GM19238 (cell line): ENCODE measurements around the gene AQP5.
A peak's percentile ranks its signal among the peaks of the same experiment; 100 is the strongest.

Experiments
- DNase-seq: peaks from one replicate; pipeline ENCODE4 v3.0.0; 2011; ENCODE audit warnings: low spot score; ENCODE audit not compliant: insufficient read length

AQP5 gene

DNA sequence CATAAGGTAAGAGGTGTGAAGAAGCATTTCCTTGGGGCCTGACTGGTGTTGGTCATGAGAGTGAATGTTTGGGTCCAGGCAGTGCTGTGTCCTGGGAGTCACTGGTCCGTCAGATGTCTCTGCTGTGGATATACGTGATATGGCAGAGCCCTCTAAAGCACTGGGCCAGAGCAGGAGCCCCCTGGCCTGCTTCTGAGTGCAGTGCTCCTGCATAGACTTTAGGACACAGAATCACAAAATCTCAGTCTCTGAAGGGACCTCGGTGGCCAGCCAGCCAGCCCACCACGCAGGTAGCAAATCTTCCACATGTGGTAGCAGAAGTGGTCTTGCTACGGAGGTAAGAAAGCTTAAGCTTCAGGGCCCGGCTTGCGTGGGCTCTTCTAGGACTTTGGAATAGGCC lies 29.6 kb upstream of the AQP5 start:
- DNase-seq, result no peak

DNA sequence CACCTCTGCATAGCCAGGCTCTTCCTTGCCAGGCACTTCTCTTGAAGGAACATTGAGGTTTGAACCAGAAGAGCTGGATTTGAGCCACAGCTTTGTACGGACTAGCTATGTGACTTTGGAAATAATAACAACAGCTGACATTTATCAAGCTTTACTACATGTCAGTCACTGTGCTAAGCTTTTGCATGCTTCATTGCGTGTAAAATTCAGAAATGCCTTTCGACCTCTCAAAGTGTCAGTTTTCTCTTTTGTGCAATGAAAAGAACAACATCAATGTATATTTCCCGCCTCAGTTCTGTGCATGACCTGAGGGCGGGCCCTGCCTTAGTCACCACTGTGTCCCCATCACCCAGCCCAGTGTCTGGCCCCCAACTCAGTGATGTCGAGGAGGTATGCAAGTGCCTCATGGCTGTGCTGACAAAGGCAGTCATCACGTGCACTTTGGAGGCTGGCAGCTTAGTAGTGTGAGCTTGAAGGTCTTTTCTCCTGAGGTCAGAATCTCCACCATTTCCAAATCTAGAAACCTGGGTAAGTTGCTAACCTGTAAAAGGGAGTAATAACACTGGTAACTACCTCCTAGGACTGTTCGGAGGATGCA lies 29.0 kb upstream of the AQP5 start:
- DNase-seq, result no peak

GRCh38 chr12:49933796-49934195 lies 27.9 kb upstream of the AQP5 start:
- no peak for DNase-seq

DNA sequence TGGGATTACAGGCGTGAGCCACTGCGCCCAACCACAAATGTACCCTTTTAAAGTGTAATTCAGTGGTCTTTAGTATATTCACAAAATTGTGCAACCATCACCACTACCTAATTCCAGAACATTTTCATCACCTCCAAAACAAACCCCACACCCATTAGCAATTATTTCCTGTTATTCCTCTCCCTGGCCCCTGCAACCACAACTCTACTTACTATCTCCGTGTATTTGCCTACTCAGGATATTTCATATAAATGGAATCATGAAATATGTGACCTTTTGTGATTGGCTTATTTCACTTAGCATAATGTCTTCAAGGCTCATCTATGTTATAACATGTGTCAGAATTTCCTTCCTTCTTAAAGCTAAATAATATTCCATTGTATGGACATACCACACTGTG lies 27.2 kb upstream of the AQP5 start:
- no peak for DNase-seq

DNA sequence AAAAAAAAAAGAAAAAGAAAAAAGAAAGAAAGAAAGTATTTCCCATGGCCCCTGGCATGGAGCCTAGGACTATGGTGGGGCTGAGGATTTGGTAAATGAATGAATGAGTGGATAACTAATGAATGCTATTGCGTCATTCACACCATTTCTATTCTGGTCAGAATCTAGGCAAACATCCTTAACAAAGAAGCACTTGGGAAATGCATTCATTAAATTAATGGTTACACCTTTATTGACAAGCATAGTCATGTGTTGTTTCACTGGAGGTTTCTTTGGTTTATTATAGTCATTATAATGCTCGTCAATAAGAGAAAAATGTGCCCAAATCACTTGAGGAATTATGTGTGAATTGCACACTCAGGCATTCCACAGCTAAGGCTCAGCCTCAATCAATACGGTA lies 24.7 kb upstream of the AQP5 start:
- DNase-seq, result no peak

DNA sequence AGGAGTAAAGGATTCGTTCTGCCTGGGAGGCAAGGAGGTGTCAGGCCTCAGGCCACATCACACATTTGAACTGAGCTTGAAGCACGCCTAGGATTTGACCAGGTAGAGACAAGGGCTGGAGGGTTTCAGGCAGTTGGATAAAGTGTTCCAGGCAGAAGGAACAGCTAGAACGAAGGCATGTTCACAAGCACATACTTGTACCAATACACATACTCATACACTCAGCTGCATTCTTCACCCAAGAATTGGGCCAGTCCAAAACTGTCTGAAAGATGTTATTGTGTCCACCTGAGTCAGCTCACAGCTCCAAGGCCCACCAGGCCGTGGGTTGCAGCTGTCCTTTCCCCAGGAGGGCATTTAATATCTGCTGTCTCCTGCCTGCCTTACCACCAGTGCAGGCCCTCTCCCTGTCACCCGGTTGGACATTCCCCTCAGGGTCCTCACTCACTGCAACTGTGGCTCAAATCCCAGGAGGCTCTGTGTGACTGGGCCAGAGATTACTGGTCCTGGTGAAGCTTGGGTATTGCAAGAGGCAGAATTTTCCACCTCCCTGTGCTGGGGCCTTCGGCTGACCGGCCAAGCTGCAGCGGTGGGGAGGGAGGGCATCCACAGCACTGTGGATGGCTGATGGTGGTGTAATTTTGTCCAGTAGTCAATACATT lies 23.9 kb upstream of the AQP5 start:
- no peak for DNase-seq

DNA sequence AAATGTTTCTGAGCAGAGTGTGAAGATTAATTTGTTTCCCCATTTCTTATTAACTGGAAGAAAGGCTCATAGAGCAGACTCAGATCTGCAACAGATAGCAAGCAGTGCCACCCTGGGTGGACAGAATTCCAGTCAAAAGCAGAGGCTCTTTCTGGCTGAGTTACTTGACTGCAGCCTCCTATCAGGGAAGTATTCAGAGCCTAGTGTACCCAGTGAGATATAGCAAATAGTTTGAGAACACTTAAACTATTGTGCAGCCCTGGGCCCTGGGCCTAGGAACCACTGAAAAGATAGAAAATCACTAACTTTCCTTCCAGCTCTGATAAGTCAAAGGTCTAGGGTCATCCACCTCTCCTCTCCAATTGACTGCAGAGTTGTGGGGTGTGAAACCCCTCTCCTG lies 22.4 kb upstream of the AQP5 start:
- no peak for DNase-seq

DNA sequence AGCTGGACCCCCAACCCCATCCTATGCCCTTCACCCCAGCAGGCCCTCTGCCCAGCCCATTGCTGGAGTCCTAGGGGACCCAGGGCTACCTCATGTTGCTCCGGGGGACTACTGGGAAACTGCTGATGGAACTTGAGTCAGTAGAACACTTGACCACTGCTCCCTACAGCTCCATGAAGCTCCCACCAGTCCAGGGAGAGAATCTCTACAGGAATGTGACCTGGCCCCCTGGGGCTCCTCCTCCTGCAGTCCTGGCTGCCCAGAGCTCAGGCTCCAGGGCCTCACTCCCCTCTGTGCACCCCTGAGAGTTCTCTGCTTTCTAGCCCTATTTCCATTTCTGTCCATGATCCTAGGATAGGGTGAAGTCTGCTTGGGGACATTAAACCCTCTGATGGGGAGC lies 22.0 kb upstream of the AQP5 start:
- no peak for DNase-seq

DNA sequence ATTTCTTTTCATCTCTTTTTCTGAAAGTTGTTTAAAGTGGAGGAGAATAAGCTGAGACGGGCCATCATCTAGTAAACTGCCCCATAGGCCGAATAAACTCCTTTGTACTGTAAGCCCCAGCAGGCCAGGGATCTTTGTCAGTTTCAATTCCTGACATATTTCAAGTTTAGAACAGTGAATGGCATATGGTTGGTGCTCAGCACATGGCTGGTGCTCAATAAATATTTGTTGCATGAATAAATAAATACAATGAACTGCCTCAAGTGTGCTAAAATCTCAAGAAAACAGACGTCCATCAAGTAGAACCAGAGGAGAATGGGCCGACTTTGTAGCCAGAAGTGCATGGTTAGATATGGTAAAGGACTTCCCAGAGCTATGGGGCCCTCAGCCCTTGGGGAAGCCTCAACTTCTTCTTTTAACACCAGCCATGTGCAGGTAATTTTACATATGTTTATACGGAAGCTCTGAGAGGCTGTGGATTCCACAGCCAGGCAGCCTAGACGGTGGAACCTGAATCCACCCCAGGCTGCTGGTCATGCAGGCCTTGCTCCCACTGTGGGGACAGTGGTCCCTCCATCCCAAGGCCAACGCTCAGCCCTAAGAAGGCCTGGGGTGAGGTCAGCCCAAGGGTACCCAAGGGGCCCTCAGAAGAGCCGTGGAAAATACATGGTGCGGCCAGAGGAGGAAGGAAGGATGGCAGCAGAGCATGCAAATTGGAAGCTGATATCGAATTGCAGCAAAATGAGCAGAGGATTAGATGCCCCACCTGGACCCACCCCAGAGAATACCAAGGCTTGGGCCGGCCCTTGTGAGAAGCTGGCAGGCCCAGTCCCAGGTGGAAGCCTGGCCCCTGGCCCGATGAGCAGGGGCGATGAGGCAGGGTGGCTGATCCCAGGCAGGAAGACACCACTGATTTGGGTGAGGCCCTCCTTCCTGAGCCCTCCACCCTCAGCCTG lies 19.8 kb upstream of the AQP5 start:
- DNase-seq, result no peak

- no peak for DNase-seq
Measured at GRCh38 chr12:49942512-49942893, 19.2 kb upstream of the AQP5 start.

DNA sequence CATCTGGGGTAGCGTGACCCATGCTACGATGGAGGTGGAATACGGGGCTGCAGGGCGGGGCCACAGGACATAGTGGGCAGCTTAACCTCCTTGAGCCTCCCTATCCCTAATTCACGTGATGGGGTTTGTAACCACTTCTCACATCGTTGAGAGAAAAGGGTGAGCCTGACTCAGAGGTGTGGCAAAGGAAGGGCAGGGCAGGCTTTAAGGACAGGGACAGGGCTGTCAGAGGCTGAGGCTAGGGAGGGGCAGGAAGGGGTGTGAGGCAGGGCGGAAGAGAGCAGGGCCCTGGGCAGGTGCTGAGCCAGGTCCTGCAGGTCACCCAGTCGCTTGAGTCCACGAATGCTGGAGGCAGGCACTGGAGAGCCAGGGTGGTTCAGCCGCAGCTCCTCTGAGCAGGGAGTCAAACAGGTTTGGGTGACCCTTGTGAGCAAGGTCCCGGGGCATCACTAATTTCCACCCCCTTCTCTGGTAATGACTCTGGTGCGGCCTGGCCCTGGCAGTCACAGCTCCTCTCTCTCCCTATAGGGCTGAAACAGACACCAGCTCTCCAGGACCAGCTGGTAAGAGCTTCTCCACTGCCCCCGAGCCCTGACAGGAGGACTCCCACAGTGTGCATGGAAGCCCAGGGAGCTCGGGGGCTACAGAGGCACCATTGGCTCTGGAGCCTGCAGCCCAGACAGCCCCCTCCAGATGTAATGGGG lies 18.6 kb upstream of the AQP5 start:
- DNase-seq, result no peak

DNA sequence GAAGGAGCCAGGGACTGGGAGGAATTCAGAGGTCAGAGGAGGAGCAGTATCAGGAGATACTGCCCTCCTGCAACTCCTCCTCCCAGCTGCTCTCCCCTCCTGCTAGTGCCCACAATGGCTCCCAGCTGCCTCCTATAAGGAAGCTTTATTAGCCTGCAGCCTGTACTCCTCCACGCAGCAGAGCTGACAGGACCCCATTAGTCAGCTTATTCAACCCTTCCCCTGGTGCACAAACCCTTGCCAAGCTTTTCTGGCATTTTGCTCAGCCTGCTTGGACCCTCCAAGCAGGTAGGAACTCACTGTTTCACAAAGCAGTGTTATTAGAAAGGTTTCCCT lies 18.1 kb upstream of the AQP5 start:
- no peak for DNase-seq

GRCh38 chr12:49944046-49944445 lies 17.6 kb upstream of the AQP5 start:
- no peak for DNase-seq

- no peak for DNase-seq
Measured at GRCh38 chr12:49944718-49945117, 17.0 kb upstream of the AQP5 start.

- DNase-seq, result peak; percentile 84
Measured at GRCh38 chr12:49945394-49946080, 16.1 kb upstream of the AQP5 start.

- no peak for DNase-seq
Measured at GRCh38 chr12:49946086-49946485, 15.6 kb upstream of the AQP5 start.

DNA sequence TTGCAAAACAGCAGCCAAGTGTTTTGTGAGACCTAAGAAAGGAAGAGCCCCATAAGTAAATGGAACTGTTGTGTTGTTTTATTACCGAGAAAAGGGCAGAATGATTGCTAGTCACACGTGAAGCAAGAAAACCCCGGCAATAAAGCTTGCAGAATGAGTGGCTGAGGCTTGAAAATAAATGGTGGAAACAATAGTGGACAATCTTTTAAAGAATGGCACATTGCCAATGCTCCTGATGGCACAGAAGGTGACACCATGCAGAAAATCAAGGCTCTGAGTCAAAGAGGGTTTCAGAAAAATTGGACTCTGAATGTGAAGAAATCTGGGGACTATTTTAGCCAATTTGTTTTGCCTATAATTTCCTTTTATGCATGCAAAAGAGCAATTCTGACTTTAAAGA lies 15.2 kb upstream of the AQP5 start:
- no peak for DNase-seq

GRCh38 chr12:49947593-49948226 lies 14.0 kb upstream of the AQP5 start:
- no peak for DNase-seq

DNA sequence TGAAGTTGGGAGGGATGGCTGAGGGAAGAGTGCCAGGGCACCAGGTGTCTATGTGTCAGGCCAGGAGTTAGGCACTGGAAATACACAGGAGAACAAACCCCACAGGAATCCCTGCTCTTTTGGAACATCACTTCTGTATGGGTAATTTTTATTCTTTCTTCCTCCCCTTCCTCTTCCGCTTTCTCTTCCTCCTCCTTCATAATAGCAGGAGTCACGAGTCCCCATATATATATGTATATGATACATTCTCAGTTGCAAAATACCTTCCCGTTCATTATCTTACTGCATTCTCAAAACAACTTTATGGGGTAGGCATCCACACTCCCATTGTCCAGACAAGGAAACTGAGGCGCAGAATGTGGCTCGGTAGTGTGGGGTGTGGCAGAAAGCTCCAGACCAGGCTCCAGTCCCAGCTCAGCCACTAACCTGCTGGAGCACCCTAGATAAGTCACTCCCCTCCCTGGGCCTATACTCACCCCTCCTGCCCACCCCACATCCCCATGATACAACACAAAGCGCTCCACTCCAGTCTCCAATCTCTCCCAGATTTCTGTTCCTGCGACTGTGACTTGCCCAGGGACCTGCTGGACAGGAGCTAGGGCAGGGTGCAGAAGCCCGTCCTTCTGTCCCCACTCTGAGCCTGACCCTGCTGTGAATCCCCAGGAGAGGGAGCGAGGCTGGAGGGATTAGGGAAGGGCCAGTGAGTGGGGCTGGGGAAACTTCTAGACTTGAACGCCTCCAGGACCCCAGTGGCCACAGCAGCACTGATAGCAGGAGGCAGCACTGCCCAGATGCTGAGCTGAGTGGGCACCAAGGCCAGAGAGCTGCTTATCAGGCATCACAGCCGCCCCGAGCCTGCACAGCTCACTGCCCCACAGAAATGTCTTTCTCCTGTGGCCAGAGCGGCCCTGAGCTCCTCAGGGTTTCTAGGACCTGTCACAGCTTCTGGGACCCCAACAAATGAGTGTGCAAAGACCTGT lies 12.5 kb upstream of the AQP5 start:
- DNase-seq, result no peak

- no peak for DNase-seq
Measured at GRCh38 chr12:49949866-49950265, 11.8 kb upstream of the AQP5 start.
